HG02588 (cell line): ENCODE measurements around the gene SPHK1.
"Not testable (repeated sequence)": the region's sequence is repeated elsewhere in the genome, so short reads cannot be mapped to it uniquely, and the experiment has no call there.

Experiments
- ATAC-seq: cut with Tn5 transposase; IDR thresholded peaks from one replicate; pipeline ENCODE4 v1.9.1; 2021; ENCODE audit warnings: mild to moderate bottlenecking, moderate library complexity; ENCODE audit not compliant: unreplicated experiment

Gene SPHK1

GRCh38 chr17:76384222-76384986 lies at the start of gene SPHK1:
SPHK1 (plus strand) TSS chr17:76384609; CDS start chr17:76385645, 1,036 bp downstream.
- peak; percentile 55 for ATAC-seq

GRCh38 chr17:76335716-76336381 lies 48.6 kb upstream of the SPHK1 start:
- no peak for ATAC-seq

- ATAC-seq: no peak
Observed at GRCh38 chr17:76336756-76337412, 47.5 kb upstream of the SPHK1 start.

- ATAC-seq: no peak
Observed at GRCh38 chr17:76337413-76337777, 47.0 kb upstream of the SPHK1 start.

GRCh38 chr17:76341301-76341700 lies 43.1 kb upstream of the SPHK1 start:
- ATAC-seq: no peak

GRCh38 chr17:76343106-76343505 lies 41.3 kb upstream of the SPHK1 start:
- ATAC-seq: no peak

- ATAC-seq: no peak
Observed at GRCh38 chr17:76345377-76345974, 38.9 kb upstream of the SPHK1 start.

- ATAC-seq: not testable (repeated sequence)
Observed at GRCh38 chr17:76346936-76347335, 37.5 kb upstream of the SPHK1 start.

GRCh38 chr17:76350463-76350862 lies 33.9 kb upstream of the SPHK1 start:
- no peak for ATAC-seq

- ATAC-seq: no peak
Observed at GRCh38 chr17:76351526-76352071, 32.8 kb upstream of the SPHK1 start.

- ATAC-seq: peak; percentile 22
Observed at GRCh38 chr17:76353004-76353598, 31.3 kb upstream of the SPHK1 start.

- peak; percentile 86 for ATAC-seq
Observed at GRCh38 chr17:76353599-76354316, 30.7 kb upstream of the SPHK1 start, which contains the start of gene PRPSAP1. PRPSAP1 (minus strand) TSS chr17:76353916; CDS start chr17:76353703, 213 bp downstream.

GRCh38 chr17:76354317-76354729 lies 30.1 kb upstream of the SPHK1 start:
- ATAC-seq: no peak

- no peak for ATAC-seq
Observed at GRCh38 chr17:76354747-76355310, 29.6 kb upstream of the SPHK1 start.

GRCh38 chr17:76356803-76357456 lies 27.5 kb upstream of the SPHK1 start:
- ATAC-seq: no peak

GRCh38 chr17:76357597-76358158 lies 26.7 kb upstream of the SPHK1 start:
- ATAC-seq: no peak

GRCh38 chr17:76359375-76359774 lies 25.0 kb upstream of the SPHK1 start:
- no peak for ATAC-seq

- ATAC-seq: not testable (repeated sequence)
Observed at GRCh38 chr17:76359776-76360175, 24.6 kb upstream of the SPHK1 start.

- ATAC-seq: no peak
Observed at GRCh38 chr17:76360461-76360860, 23.9 kb upstream of the SPHK1 start.
